ENCODE measurements around the gene RAB33A. TPM values are rescaled to one million over a fixed set of nuclear protein-coding genes. Genes with fewer than 3 reads are reported as not detected.
A peak's percentile ranks its signal among the peaks of the same experiment; 100 is the strongest.

RAB33A gene
- total and polyA plus RNA-seq, 9 of the 15 experiments (the other 6 are each of a cell fraction or from before 2014, with no cell fraction given) = 0.04 to 0.20 (median 0.06) TPM; not detected in 4

DNA sequence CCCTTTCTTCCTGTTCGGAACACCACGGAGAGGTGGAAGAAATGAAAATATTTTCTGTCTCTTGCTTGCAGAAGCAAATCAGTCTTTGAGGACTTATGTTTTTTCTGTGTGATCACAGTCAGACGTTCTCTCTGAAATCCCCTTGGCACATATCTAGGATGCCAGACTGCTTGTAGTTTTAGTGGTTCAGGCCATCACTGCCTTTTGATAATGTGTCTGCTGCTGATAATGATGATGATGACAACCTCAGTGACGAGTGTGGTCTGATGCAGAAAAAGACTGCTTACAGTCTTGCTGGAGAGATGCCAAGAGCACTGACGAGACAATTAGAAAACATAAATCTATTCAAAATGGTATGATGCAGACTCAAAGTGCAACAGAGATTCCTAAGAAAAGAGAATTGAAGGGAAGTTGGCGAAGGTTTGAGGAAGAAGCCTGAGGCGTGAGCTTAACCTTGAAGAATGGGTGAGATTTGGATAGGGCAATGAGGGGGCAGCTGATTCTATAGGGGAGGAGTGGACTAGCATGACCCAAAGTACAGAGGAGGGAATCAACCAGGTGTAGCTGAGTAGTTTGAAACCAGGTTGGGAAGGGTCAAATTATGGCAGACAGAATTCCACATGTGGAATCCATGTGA is 7.9 kb downstream of the RAB33A start (continued):
- TF ChIP-seq, protein P1, sequence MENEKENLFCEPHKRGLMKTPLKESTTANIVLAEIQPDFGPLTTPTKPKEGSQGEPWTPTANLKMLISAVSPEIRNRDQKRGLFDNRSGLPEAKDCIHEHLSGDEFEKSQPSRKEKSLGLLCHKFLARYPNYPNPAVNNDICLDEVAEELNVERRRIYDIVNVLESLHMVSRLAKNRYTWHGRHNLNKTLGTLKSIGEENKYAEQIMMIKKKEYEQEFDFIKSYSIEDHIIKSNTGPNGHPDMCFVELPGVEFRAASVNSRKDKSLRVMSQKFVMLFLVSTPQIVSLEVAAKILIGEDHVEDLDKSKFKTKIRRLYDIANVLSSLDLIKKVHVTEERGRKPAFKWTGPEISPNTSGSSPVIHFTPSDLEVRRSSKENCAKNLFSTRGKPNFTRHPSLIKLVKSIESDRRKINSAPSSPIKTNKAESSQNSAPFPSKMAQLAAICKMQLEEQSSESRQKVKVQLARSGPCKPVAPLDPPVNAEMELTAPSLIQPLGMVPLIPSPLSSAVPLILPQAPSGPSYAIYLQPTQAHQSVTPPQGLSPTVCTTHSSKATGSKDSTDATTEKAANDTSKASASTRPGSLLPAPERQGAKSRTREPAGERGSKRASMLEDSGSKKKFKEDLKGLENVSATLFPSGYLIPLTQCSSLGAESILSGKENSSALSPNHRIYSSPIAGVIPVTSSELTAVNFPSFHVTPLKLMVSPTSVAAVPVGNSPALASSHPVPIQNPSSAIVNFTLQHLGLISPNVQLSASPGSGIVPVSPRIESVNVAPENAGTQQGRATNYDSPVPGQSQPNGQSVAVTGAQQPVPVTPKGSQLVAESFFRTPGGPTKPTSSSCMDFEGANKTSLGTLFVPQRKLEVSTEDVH (IDR thresholded peaks at IDR 0.05; ENCODE audit: low read depth, partially characterized antibody) = peak; percentile 70
- TF ChIP-seq ZNF609 (CRISPR knock-in tag; IDR thresholded peaks at IDR 0.05; ENCODE audit: borderline replicate concordance) = peak; percentile 86
- no peak for TF ChIP-seq L3MBTL2 (IDR thresholded peaks at IDR 0.05)
- peak; percentile 97 for TF ChIP-seq BCOR (IDR thresholded peaks at IDR 0.05)
- TF ChIP-seq GABPB1 (CRISPR knock-in tag; IDR thresholded peaks at IDR 0.05) = peak; percentile 55; the same call in 1 of the 2 replicates
- TF ChIP-seq, protein P2, sequence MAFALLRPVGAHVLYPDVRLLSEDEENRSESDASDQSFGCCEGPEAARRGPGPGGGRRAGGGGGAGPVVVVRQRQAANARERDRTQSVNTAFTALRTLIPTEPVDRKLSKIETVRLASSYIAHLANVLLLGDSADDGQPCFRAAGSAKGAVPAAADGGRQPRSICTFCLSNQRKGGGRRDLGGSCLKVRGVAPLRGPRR (CRISPR knock-in tag; IDR thresholded peaks at IDR 0.05) = no peak
- TF ChIP-seq ZNF134 (CRISPR knock-in tag; conservative IDR thresholded peaks at IDR 0.05) = no peak
- TF ChIP-seq ESRRA (IDR thresholded peaks at IDR 0.05; ENCODE audit: borderline replicate concordance, low read depth) = peak; percentile 90; the same call in 1 of the 2 replicates
- no peak for TF ChIP-seq BRF1 (IDR thresholded peaks at IDR 0.05; ENCODE audit: borderline replicate concordance, extremely low read depth, insufficient read length)
- TF ChIP-seq CREB1 (IDR thresholded peaks at IDR 0.05) = peak; percentile 92
- peak; percentile 78; the same call in 1 of the 2 replicates for TF ChIP-seq CREB1 (CRISPR knock-in tag; IDR thresholded peaks at IDR 0.05)
- peak; percentile 95 for TF ChIP-seq ZNF395 (CRISPR knock-in tag; IDR thresholded peaks at IDR 0.05)
- 0 out of 2 replicates have a peak, but pooled peaks have one; percentile 34 for TF ChIP-seq HMBOX1 (IDR thresholded peaks at IDR 0.05)
- TF ChIP-seq, protein P3, sequence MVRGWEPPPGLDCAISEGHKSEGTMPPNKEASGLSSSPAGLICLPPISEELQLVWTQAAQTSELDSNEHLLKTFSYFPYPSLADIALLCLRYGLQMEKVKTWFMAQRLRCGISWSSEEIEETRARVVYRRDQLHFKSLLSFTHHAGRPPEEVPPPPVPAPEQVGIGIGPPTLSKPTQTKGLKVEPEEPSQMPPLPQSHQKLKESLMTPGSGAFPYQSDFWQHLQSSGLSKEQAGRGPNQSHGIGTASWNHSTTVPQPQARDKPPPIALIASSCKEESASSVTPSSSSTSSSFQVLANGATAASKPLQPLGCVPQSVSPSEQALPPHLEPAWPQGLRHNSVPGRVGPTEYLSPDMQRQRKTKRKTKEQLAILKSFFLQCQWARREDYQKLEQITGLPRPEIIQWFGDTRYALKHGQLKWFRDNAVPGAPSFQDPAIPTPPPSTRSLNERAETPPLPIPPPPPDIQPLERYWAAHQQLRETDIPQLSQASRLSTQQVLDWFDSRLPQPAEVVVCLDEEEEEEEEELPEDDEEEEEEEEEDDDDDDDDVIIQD (CRISPR knock-in tag; IDR thresholded peaks at IDR 0.05) = no peak

Data from K562 (cell line).